ENCODE results near the gene NAV2. TPM values are rescaled to one million over a fixed set of nuclear protein-coding genes. Genes with fewer than 3 reads are reported as not detected.

The NAV2 gene
- total RNA-seq, 1 donor from 2014 or later, result 47.3 TPM

GRCh38 chr11:19683862-19684491 is 28.7 kb upstream of the NAV2 start:
- no peak for DNase-seq (ENCODE audit: low spot score)

DNA sequence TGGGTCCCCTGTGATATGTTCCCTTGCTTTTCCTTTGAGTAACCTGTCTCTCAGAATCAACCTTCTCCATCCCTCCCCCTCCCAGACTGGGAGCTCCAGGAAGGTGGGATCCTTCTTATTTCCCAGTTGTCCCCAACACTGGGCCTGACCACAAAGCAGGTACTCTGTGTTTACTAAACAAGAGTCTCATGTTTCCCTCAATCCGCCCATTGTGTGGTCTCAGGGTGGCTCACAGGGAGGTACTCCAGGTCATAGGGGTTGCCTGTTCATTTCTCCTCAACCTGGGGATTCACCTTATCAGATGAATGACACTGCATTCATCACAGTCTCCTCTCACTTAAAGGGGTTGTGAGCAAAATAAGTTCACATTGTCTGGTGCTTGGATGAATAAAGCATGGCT is 26.4 kb upstream of the NAV2 start:
- no peak for DNase-seq (ENCODE audit: low spot score)

- no peak for DNase-seq (ENCODE audit: low spot score)
These were observed 25.2 kb upstream of the NAV2 start for GRCh38 chr11:19687392-19687791.

- no peak for DNase-seq (ENCODE audit: low spot score)
These were observed 23.2 kb upstream of the NAV2 start for GRCh38 chr11:19689281-19690000.

GRCh38 chr11:19690885-19691284 is 21.8 kb upstream of the NAV2 start:
- no peak for DNase-seq (ENCODE audit: low spot score)

DNA sequence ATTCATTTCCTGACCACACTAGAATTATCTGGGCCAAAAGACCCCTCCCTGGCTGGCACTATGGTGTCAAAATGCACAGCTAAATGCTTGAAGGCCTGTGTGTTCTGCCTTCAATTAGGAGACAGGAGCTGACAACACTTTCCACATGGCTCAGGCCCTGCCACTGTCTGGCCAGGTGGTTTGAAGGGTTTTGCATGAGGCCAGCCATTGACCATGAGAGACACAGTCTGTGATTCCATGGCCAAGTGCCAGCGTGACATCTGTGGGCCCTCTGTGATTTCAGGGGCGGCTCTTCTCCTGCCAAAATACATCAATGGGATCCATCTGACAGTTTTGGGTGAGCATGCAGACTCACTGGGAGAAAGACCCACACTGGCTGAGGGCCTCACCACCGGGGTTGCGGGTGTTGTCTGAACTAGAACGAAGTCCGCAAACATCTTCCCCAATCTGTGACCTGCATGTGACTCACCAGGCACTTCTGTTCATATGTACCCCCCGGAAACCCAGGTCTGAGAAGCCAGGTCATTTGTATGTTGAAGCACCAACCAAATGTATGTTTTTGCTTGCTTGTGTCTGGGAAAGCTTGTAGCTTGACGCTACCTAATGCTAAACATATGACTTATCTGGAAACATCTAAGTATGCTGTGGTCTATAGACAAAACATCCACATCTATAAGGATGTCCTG is 20.7 kb upstream of the NAV2 start:
- no peak for DNase-seq (ENCODE audit: low spot score)

DNA sequence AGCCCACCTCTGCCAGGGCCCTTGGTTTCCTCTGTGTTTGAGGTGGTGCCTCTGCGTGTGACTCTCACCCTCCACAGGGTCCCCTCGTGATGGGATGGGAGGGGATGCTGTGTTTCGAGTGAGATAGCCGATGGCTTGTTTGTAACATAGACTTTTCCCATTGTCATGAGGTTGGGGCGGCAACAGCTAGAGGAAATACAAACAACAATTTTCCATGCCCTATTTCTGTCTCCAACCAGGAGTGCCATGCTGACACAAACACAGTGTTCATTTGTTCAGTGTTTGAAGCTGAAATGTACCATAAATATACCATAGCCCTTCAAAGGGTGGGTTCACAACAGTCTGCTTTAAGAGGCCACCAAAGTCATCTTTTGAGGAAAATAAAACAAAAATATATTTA is 19.5 kb upstream of the NAV2 start:
- no peak for DNase-seq (ENCODE audit: low spot score)

DNA sequence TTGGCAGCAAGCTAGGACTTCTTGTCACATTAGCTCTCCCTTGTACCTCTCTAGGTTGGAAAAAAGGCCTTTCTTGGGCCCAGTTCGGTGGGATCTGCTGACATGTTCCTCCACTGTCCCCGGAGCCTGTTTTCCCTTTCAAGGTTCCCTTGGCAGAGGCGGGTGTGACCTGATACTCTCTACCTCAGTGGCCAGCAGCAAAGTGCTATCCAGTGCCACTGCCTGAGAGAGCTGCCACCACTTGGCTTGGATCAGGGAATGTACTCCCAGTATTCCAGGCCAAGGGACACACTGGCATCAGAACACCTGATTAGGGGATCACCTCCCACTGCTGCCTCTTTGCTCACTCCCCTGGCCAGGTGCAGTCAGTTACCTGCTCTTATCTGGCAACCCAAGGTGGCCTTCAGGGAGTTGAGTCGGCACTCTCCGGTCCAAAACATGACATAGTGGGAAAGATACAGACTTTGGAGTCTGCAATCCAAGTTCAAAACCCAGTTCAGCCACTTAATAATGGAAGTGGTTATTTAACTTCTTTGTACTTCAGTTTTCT is 17.8 kb upstream of the NAV2 start:
- DNase-seq (ENCODE audit: low spot score), result no peak

DNA sequence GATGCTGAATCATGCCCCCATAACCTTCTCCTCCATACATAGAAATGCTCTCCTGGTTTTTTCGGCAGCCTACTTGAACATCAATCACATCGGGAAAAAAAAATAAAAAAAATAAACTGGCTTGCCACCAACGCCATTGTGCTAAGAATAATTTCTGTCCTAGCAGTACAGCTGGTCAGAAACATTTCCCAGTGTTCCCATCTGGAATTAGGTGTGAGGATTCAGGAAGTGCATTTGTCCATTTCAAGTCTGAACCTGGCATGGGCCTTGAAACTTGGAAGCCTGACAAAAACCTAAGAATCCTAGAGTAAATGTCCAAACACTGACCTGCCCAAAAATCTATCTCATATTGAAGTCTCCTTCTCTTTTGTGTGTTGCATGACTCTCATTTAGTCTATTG is 16.6 kb upstream of the NAV2 start:
- DNase-seq (ENCODE audit: low spot score), result no peak

- no peak for DNase-seq (ENCODE audit: low spot score)
These were observed 15.7 kb upstream of the NAV2 start for GRCh38 chr11:19696904-19697303.

DNA sequence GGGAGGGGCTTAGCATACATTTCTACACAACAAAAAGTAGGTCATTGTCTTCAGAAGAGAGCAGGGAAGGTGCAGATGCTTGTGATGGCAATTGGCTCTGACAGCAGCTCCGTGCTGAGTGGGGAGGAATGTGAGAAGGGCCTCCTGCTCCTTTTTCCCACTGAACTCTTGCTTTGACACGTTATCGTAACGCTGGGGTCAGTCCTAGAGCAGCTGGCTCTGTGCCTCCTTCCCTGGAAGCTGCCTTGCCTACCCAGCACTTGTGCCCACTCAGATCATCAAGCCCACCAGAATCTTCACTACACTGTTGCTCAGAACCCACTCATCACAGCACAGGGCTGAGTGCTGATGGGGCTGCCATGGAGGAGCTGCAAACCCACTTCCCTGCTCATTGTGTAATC is 14.9 kb upstream of the NAV2 start:
- no peak for DNase-seq (ENCODE audit: low spot score)

- no peak for DNase-seq (ENCODE audit: low spot score)
These were observed 13.9 kb upstream of the NAV2 start for GRCh38 chr11:19698493-19699292.

DNA sequence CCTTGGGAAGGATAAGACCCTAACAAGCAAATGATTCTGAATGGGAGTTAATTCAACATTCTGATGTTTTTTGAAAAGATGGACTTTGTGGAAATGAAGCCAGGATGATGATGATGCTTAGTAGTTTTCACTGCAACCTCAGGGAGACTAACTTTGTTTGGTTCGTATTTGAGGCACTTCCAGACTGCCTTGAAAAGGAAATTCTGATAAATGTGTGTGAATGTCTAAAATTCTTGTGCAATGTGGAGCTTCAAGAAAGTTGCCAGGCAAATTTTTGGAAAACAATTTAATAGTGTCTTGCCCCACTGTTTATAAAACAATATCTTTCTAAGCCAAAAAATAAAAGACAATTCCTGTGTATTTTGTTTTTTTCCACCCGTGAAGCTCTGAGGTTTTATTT is 11.2 kb upstream of the NAV2 start:
- no peak for DNase-seq (ENCODE audit: low spot score)

DNA sequence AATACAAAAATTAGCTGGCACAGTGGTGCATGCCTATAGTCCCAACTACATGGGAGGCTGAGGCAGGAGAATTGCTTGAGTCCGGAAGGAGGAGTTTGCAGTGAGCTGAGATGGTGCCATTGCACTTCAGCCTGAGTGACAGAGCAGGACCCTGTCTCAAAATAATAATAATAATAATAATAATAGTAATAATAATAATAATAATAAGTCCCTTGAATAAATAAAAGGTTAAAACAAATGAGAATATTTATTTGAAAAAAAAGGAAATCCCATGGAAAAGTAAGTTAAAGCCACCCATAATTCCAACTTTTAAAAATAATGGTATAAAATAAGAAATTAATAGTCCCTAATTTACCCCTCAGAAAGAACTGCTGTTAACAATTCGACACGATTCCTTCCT is 10.0 kb upstream of the NAV2 start:
- DNase-seq (ENCODE audit: low spot score), result no peak

GRCh38 chr11:19703211-19703610 is 9.4 kb upstream of the NAV2 start:
- no peak for DNase-seq (ENCODE audit: low spot score)

DNA sequence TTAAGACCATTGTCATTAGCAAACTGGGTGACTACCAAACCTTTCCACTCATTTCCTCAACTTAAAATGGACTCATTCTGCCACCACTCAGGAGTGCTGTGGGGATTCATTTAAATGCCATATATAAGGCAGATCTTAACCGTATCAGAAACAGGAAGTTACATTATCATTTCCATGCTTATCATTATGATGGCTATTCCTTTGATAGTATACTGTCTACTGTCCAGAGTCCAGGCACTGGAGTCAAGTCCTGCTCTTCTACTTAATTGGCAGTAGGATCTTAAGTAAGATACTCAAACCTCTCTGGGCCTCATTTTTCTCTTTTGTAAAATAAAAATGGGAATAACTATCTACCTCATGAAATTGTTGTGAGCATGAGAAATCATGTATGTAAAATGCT is 8.4 kb upstream of the NAV2 start:
- no peak for DNase-seq (ENCODE audit: low spot score)

DNA sequence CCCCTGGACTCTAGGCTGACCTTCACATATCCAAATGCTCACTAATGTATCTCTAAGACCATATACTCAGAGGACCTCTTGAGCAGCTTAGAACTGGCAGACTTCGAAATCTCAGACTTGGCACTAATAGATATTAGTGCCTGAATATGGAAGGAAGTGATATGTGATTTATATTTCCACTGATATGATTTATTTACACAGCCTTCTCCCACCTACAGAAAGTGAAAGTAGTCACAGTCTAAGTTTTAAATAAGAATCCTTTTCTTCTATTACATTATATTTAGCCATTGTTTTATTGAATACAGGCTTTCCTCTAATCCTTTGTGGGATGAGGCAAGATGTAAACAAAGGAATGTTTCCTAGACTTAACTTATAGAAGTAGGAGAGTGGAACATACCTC is 6.7 kb upstream of the NAV2 start:
- DNase-seq (ENCODE audit: low spot score), result no peak

GRCh38 chr11:19711911-19712280 is 741 bp upstream of the NAV2 start:
- peak; percentile 63 for DNase-seq (ENCODE audit: low spot score)

DNA sequence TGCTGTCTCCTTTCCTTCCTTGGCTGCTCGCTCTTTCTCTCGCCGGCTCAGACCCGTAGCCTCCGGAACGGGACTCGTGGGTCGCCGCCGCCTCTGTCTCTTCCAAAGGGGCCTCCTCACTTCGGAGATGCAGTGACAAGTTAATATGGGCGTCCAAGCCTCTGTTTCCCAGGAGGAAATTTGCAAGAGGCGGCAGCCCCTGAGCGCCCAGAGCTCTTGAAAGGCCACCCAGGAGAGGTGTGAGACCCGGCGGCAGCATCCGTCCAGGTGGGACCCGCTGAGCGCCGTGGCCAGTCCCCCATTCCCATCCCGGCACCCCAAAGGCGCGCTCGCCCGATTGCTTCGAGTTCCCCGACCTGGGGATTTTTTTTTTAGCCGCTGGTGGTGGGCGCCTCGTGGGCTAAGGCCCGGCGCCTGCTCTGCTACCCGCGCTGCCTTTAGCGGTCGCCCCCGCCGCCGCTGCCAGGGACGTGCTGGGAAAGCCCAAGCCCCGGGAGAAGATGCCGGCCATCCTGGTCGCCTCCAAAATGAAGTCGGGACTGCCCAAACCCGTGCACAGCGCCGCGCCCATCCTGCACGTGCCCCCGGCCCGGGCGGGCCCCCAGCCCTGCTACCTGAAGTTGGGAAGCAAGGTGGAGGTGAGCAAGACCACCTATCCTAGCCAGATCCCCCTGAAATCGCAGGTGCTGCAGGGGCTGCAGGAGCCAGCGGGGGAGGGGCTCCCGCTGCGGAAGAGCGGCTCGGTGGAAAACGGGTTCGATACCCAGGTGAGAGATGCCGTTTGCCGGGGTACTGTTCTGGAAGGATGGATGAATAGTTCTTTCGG is 772 bp downstream of the NAV2 start:
- DNase-seq (ENCODE audit: low spot score), result no peak

DNA sequence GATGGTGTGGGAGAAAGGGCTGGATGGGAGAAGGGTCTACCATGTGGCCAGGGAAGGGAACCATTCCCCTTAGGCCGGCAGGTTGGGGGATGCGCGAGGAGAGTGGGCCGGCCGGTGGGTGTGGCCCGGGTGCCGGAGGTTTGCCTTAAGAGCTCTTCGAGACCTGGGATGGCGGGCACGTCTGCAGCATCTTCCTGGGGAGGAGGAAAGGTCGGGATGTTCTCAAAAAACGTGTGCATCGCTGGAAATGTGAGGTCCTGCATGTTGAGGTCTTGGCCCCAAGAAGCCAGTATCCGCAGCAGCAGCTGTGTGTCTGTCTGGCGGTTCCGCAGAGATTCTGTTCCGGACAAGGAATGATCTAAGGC is 1.4 kb downstream of the NAV2 start:
- DNase-seq (ENCODE audit: low spot score), result no peak
